Cardiac fibroblast (primary cell): ENCODE data around the gene DCAF5.
"Not testable (repeated sequence)": the region's sequence is repeated elsewhere in the genome, so short reads cannot be mapped to it uniquely, and the experiment has no call there.

Experiments
- DNase-seq, 2 donors: peaks; one replicate each; pipeline versions ENCODE4 v3.0.0 to v3.0.0-alpha.2; 2010; ENCODE audit warnings: low read depth in 2 of 2
- H3K4me3 ChIP-seq, 2 donors: replicated peaks in 1 of 2; 1 replicate in 1 of 2; 2 replicates in 1 of 2; pipeline ENCODE4 v1.5.1; 2011; ENCODE audit warnings: low read depth in 2 of 2, low read length in 2 of 2, mild to moderate bottlenecking in 2 of 2, moderate library complexity in 1 of 2
- TF ChIP-seq, protein P1 (sequence below): IDR thresholded peaks from one replicate; pipeline ENCODE4 v1.5.1; 2011; ENCODE audit warnings: low read depth, mild to moderate bottlenecking, low read length, inconsistent platforms

Gene DCAF5

GRCh38 chr14:69083181-69083580 lies 69.7 kb downstream of the DCAF5 start:
- TF ChIP-seq, protein P1, sequence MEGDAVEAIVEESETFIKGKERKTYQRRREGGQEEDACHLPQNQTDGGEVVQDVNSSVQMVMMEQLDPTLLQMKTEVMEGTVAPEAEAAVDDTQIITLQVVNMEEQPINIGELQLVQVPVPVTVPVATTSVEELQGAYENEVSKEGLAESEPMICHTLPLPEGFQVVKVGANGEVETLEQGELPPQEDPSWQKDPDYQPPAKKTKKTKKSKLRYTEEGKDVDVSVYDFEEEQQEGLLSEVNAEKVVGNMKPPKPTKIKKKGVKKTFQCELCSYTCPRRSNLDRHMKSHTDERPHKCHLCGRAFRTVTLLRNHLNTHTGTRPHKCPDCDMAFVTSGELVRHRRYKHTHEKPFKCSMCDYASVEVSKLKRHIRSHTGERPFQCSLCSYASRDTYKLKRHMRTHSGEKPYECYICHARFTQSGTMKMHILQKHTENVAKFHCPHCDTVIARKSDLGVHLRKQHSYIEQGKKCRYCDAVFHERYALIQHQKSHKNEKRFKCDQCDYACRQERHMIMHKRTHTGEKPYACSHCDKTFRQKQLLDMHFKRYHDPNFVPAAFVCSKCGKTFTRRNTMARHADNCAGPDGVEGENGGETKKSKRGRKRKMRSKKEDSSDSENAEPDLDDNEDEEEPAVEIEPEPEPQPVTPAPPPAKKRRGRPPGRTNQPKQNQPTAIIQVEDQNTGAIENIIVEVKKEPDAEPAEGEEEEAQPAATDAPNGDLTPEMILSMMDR: no peak
- H3K4me3 ChIP-seq: no peak overlapping the region
- no peak for DNase-seq

GRCh38 chr14:69081271-69081670 lies 71.6 kb downstream of the DCAF5 start:
- H3K4me3 ChIP-seq: no peak overlapping the region
- TF ChIP-seq, protein P1: no peak
- DNase-seq: no peak

- TF ChIP-seq, protein P1: no peak
- no peak for DNase-seq
- H3K4me3 ChIP-seq: no peak overlapping the region
These were observed 73.2 kb downstream of the DCAF5 start for GRCh38 chr14:69079747-69080146.

DNA sequence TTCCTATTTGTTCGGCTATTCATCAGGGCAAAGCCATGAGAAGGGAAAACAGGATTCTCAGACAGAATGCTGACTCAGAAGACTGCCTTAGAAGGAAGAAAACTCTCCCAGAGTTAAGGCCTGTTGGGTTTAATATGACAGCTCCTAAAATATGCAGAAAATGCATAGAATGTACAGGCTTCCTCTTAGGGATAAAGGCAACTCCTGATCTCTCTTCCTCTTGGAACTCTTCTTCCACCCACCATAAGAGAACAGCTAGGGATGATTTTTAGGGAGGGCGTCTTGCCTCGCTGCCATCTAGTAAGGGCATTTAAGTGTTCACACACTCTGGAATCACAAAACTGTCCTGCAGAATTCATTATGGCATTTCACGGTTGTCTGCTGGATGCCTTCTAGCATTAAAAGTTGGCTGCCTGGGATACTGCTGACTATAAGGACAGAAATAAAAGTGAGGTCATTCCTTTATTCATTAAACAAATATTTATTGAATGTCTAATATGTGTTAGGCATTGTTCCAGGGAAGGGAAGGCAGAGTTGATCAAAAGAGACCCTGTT lies 73.7 kb downstream of the DCAF5 start:
- DNase-seq: peak; percentile 87 to 91
- TF ChIP-seq, protein P1: no peak
- H3K4me3 ChIP-seq: no peak overlapping the region

DNA sequence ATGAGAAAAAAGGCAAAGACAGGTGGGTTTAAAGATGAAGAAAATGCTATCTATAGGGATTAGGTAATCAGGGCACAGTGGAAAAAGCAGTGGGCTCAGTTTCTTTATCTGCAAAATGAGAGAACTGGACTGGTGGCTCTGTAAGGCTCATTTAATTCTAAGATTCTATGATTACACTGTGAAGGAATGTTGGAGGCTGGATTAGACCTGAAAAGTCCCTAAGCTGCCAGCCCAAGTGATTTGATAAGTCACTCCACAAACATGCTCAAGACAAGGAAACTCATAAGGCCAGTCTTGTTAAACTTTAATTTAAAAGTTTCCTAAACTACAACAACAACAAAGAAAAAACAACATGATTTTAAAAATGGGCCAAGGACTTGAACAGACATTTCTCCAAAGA lies 75.1 kb downstream of the DCAF5 start:
- TF ChIP-seq, protein P1: no peak
- peak; percentile 72 to 94 for DNase-seq
- H3K4me3 ChIP-seq: no peak overlapping the region

- not testable (repeated sequence) for H3K4me3 ChIP-seq, DNase-seq
These were observed 75.7 kb downstream of the DCAF5 start for GRCh38 chr14:69077185-69077584.

DNA sequence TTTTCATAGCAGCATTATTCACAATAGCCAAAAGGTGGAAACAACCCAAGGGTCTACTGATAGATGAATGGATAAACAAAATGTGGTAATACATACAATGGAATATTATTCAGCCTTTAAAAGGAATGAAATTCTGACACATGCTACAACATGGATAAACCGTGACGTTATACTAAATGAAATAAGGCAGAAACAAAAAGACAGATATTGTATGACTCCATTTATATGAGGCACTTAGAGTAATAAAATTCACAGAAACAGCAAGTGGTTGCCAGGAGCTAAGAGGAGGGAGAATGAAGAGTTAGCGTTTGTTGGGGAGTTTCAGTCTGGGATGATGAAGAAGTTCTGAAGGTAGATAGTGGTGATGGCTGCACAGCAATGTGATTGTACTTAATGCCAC lies 76.6 kb downstream of the DCAF5 start:
- DNase-seq: no peak
- TF ChIP-seq, protein P1: no peak
- no peak overlapping the region for H3K4me3 ChIP-seq
